Measurements from ENCODE around the gene IL17C.

IL17C gene

GRCh38 chr16:88610080-88610479 is 28.3 kb upstream of the IL17C start:
- ATAC-seq, result no peak
- DNase-seq, result no peak

GRCh38 chr16:88610909-88611812 is 27.2 kb upstream of the IL17C start:
- ATAC-seq (no peak), DNase-seq (no peak)

GRCh38 chr16:88613293-88613692 is 25.1 kb upstream of the IL17C start:
- DNase-seq (no peak), ATAC-seq (no peak)

GRCh38 chr16:88613911-88614817 is 24.2 kb upstream of the IL17C start:
- ATAC-seq, result no peak
- DNase-seq, result no peak

GRCh38 chr16:88614818-88615580 is 23.4 kb upstream of the IL17C start:
- ATAC-seq, result no peak
- no peak for DNase-seq

GRCh38 chr16:88616320-88616719 is 22.1 kb upstream of the IL17C start:
- DNase-seq (no peak), ATAC-seq (no peak)

- ATAC-seq (no peak), DNase-seq (no peak)
These were observed 21.6 kb upstream of the IL17C start for GRCh38 chr16:88616736-88617135.

- DNase-seq (no peak), ATAC-seq (no peak)
These were observed 20.9 kb upstream of the IL17C start for GRCh38 chr16:88617268-88618031.

- DNase-seq (no peak), ATAC-seq (no peak)
These were observed 20.0 kb upstream of the IL17C start for GRCh38 chr16:88618182-88618955.

GRCh38 chr16:88618956-88619667 is 19.3 kb upstream of the IL17C start:
- DNase-seq (no peak), ATAC-seq (no peak)

- ATAC-seq (peak; percentile 76), DNase-seq (peak; percentile 42)
These were observed 18.2 kb upstream of the IL17C start for GRCh38 chr16:88619859-88620815.

GRCh38 chr16:88622125-88622524 is 16.2 kb upstream of the IL17C start:
- DNase-seq (no peak), ATAC-seq (no peak)

GRCh38 chr16:88622866-88623265 is 15.5 kb upstream of the IL17C start:
- ATAC-seq, result no peak
- DNase-seq, result no peak

- DNase-seq (no peak), ATAC-seq (no peak)
These were observed 14.5 kb upstream of the IL17C start for GRCh38 chr16:88623858-88624257.

- ATAC-seq (no peak), DNase-seq (no peak)
These were observed 13.9 kb upstream of the IL17C start for GRCh38 chr16:88624481-88624880.

GRCh38 chr16:88624977-88625576 is 13.3 kb upstream of the IL17C start:
- ATAC-seq (no peak), DNase-seq (no peak)

- no peak for ATAC-seq
- no peak for DNase-seq
These were observed 11.7 kb upstream of the IL17C start for GRCh38 chr16:88626646-88627045.
